Activated CD4-positive, alpha-beta T cell treated with anti-CD3 and anti-CD28 coated beads, Interleukin-2, amount 50 U/mL, for 4 hours (primary cell): Measurements from ENCODE around the gene GPX8.

Experiments used
- DNase-seq, 2 experiments: peaks; one replicate each; pipeline ENCODE4 v3.0.0-alpha.2; 2020

The GPX8 gene

DNA sequence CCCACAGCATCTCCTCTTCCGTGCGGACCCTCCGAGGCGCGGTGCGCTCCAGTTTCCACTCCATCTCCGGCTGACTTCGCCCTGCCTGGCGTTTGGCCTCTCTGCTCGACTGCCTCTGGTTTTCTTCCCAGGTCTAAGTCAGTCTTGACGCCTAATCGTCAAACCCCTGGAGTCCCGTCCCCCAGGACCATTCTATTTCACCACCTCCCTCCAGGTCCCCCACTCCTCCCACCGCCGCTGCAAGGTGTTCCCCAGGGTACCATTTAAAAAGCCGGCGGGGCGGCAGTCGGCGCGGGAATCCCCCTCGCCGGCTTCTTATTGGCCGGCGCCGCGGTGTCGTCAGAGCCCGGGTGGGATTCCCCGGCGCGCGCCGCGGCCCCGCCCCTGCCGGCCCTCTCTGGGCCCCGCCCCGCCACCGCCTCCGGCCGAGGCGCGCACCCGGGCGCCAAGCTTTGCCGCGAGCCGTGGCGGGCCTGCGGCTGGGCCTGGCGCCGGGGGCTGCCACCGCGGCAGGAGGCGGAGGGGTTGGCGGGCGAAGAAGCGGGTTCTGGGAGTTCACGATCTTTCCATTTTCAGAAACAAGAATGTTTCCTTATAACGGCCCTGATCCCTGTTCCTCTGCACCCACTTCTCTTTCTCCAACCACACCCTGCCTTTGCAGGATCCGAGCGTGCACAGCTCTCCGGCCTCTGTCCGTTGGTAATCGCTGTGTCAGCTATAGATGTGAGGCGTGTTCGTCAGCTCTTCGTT lies 13.1 kb downstream of the GPX8 start, which contains the start of gene CDC20B:
Gene CDC20B, minus strand, starts transcription at position 241 of the 750 bp plus-strand sequence. Its CDS starts 177 bp downstream, at position 64.
- peak; percentile 57 to 67 for DNase-seq

DNA sequence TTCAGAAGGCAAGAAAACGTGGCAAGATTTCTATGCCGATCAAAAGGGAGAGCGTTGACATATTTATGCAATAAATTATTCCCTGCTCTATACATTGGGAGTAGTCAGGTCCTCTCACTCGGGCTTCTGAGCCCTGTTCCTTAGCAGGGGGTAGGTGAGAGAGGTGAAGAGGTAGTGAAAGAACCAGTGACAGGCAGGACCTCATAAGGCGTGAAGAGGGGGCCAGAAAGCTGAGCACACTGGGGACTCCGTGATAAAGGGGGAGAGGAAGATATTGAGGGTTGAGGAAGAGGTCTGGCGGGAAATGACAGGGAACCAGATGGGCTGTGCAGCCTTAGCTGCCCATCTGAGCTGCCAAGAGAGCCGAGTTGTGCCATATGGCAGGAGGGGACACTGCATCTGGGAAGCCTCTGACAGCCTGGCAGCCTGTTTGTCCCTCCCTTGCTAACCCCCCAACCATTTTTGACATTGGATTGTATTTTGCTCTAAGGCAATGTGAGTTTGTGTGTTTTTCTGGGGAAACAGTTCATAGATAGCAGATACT lies 13.8 kb downstream of the GPX8 start:
- DNase-seq: no peak

- DNase-seq: no peak
Measured at GRCh38 chr5:55175781-55176175, 15.8 kb downstream of the GPX8 start.

DNA sequence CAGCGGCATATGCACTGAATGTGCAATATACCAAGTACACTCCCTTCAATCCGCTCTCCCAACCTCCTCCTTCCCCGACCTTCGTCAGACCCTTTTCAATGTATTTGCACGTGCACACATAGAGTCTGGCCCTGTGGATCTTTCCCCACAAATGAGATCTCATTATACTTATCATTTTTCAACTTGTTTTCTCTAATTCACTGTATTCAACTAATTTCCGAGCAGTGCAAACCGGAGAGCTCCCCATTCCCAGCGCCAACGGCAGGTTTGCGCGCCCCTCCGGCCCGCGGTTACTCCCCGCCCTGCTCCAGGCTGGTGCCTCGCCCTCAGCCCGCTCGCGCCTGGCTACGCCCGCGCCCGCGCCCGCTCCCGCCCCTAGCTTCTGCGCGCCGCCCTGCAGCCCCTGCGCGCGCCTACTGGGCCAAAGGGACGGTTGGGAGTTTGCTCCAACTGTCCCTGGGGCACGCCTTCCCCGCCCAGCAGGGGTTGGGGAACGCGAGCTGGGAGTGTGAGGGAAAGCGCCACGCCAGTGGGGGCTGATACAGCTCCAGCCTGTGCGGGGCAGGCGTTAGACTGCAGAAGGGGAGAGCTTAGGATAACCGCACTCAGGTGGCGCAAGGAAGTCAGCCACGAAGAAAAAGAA lies 16.3 kb downstream of the GPX8 start:
- no peak for DNase-seq

GRCh38 chr5:55177078-55177477 lies 17.1 kb downstream of the GPX8 start:
- DNase-seq: no peak

DNA sequence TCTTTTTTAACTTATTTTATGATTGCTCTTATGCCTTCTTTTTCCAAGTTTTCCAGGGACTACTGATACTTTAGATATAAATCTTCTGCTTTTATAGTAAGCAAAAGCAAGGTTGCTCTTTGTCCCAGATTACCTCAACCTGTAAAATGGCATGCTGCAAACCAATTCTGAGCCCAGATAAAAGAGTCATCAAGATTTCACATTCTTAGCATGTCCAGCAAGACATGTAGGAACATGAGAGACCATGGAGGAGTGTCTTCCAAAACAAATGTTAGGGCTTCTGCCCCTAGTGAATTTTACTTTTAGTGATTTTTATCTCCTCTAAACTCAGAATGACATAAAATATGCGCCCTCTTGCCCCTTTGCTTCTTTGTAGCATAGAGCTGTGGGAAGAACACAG lies 20.0 kb downstream of the GPX8 start:
- DNase-seq: no peak

DNA sequence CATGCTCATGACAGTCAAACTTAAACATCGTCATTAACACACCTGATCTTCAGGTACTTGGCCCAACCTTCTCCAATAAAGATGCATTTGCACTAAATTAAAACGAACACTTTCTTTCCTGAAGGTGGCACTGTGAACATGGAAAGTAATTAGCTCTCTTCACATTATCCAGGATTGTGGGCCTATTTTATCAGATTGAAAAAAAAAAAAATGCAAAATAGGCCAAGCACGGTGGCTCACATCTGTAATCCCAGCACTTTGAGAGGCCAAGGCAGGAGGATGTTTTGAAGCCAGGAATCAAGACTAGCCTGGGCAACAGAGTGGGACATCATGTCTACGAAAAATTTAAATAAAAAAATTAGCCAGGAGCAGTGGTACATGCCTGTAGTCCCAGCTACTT lies 27.4 kb downstream of the GPX8 start:
- no peak for DNase-seq

DNA sequence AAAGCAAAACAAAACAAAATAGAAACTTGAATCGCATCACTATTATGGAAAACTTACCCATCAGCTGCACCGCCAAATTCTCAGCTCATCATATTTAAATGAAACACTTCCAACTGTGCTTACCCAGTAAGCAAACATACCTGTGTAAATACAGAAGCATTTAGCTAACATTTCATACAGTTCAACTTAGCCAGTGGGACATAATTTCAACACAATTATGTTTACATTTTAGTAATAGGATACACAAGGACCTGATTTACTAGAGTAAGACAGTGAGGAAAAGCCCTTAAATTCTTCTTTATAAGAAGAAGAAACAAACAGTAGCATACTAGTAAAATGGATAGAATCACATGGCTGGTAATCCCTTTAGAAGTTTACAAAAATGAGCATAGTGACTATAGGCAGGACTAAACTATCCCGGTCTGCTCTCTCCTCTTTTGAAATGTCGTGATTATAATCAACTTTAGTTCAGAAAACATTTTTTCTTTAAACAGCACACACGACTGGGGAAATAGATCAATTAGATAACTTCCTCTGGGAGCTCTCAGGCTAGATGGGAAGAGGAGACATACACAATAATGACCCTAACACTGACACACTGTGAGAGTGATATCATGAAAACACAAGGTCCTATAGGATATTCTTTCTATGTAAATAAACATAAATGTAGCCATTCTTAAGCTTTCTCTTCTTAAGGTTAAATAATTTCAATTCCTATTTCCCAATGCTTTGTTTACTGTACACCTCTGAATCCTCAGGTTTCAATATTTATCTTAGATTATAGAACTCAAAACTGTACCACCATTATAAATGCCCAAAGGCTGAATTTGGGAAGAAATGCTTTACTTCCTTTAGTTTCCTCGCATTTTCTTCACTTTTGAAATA lies 28.9 kb downstream of the GPX8 start:
- DNase-seq: no peak

GRCh38 chr5:55191165-55191564 lies 31.2 kb downstream of the GPX8 start:
- DNase-seq: no peak

GRCh38 chr5:55205001-55205400 lies 45.0 kb downstream of the GPX8 start:
- DNase-seq: no peak

DNA sequence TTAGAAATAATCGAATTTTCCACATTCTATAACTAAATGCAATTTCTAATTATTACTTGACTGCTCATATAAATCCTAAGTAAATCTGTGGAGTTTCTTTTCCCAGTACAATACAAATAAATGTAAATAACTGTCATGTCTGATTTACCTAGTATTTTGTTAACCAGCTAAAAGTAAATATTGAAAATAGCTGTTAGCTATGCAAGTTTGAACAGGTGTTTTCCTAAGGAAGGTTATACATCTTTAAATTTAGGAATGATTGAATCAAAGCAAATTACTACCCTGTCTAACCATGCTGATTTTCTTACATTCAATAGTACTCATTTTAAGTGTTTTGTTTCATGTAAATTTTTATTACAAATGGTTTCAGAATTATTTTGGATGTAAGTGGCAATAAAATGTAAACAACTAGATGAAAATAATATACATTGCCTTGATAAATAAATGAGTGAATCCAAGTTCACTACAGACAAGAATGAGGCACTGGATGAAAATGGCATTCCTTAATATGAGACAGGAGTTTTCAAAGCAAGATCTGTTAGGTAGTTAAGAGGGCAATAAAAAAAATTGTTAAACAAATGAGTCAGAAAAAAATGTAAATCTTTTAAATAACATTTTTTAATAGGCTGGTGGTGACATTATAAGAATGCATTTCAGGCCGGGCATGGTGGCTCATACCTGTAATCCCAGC lies 51.4 kb downstream of the GPX8 start:
- DNase-seq: no peak
